WTC11 (cell line): Measurements from ENCODE around the gene TRIM26. TPM values are rescaled to one million over a fixed set of nuclear protein-coding genes. Genes with fewer than 3 reads are reported as not detected.

ENCODE experiments used
- ATAC-seq: fragments of 200-7000 bp; cut with Tn5 transposase; 2 replicates; pipeline ENCODE4 v1.10.0; 2021; ENCODE audit warnings: mild to moderate bottlenecking, moderate library complexity
- CTCF ChIA-PET: fragments of 300-600 bp; sonication (Branson Sonifier 250); formaldehyde crosslinking; loops from one replicate; lab custom pipeline; 2021; ENCODE audit warnings: antibody characterized with exemption; lab: Charles Lee
- POLR2A ChIA-PET: fragments of 350-600 bp; sonication (Branson Sonifier 250); formaldehyde crosslinking; loops from one replicate; lab custom pipeline; 2021; ENCODE audit warnings: antibody characterized with exemption; lab: Charles Lee
- DNase-seq: peaks from one replicate; pipeline ENCODE4 v3.0.0; 2021; ENCODE audit warnings: low spot score
- H3K27ac Mint-ChIP-seq: 2 replicates; pipeline ENCODE4 v1.8.0; 2021; ENCODE audit warnings: mixed read lengths
- H3K27me3 Mint-ChIP-seq: 2 replicates; pipeline ENCODE4 v1.8.0; 2021; ENCODE audit warnings: low read depth, mild to moderate bottlenecking, moderate library complexity, mixed read lengths
- H3K36me3 Mint-ChIP-seq: 2 replicates; pipeline ENCODE4 v1.8.0; 2021; ENCODE audit warnings: mixed read lengths
- H3K4me1 Mint-ChIP-seq: 2 replicates; pipeline ENCODE4 v1.8.0; 2022; ENCODE audit warnings: mixed read lengths
- H3K4me3 Mint-ChIP-seq: 2 replicates; pipeline ENCODE4 v1.8.0; 2021; ENCODE audit warnings: mild to moderate bottlenecking, moderate library complexity, mixed read lengths
- H3K9me3 Mint-ChIP-seq: 2 replicates; pipeline ENCODE4 v1.8.0; 2021; ENCODE audit warnings: mixed read lengths
- ARID4B ChIP-seq: sonication (generic); formaldehyde crosslinking; IDR thresholded peaks from 2 replicates; pipeline ENCODE4 v1.8.0; 2023; ENCODE audit warnings: missing genetic modification reagents, mild to moderate bottlenecking, borderline replicate concordance
- ATF1 ChIP-seq: sonication (generic); formaldehyde crosslinking; IDR thresholded peaks from 2 replicates; pipeline ENCODE4 v1.8.1; 2023; ENCODE audit warnings: mild to moderate bottlenecking, moderate library complexity, missing genetic modification reagents
- CREB1 ChIP-seq: sonication (generic); formaldehyde crosslinking; IDR thresholded peaks from 2 replicates; pipeline ENCODE4 v1.8.0; 2023; ENCODE audit warnings: mild to moderate bottlenecking, missing genetic modification reagents
- CREM ChIP-seq: sonication (generic); formaldehyde crosslinking; IDR thresholded peaks from 2 replicates; pipeline ENCODE4 v1.8.1; 2022; ENCODE audit warnings: mild to moderate bottlenecking, missing genetic modification reagents, moderate library complexity
- E2F5 ChIP-seq: sonication (generic); formaldehyde crosslinking; IDR thresholded peaks from 2 replicates; pipeline ENCODE4 v1.8.1; 2022; ENCODE audit warnings: mild to moderate bottlenecking, moderate library complexity, missing genetic modification reagents
- ERG ChIP-seq: fragments of 250-450 bp; sonication (Bioruptor Pico); IDR thresholded peaks from 2 replicates; pipeline ENCODE4 v1.8.0; 2021; ENCODE audit warnings: mild to moderate bottlenecking
- ESRRA ChIP-seq: sonication (generic); formaldehyde crosslinking; IDR thresholded peaks from 2 replicates; pipeline ENCODE4 v1.8.1; 2022; ENCODE audit warnings: mild to moderate bottlenecking, missing genetic modification reagents, borderline replicate concordance
- FOXK1 ChIP-seq: sonication (generic); formaldehyde crosslinking; IDR thresholded peaks from 2 replicates; pipeline ENCODE4 v1.8.0; 2022; ENCODE audit warnings: mild to moderate bottlenecking, moderate library complexity, missing genetic modification reagents
- NFE2L1 ChIP-seq: sonication (generic); formaldehyde crosslinking; IDR thresholded peaks from 2 replicates; pipeline ENCODE4 v1.8.1; 2023; ENCODE audit warnings: missing genetic modification reagents
- NR2C2 ChIP-seq: sonication (generic); formaldehyde crosslinking; IDR thresholded peaks from 2 replicates; pipeline ENCODE4 v1.8.0; 2022; ENCODE audit warnings: mild to moderate bottlenecking, missing genetic modification reagents
- STAT6 ChIP-seq: sonication (generic); formaldehyde crosslinking; conservative IDR thresholded peaks from 2 replicates; pipeline ENCODE4 v1.8.1; 2023; ENCODE audit warnings: mild to moderate bottlenecking, low read depth, missing genetic modification reagents, moderate library complexity
- TCF7 ChIP-seq: sonication (generic); formaldehyde crosslinking; IDR thresholded peaks from 2 replicates; pipeline ENCODE4 v1.8.0; 2022; ENCODE audit warnings: mild to moderate bottlenecking, low read depth, missing genetic modification reagents, moderate library complexity
- ZBTB21 ChIP-seq: sonication (generic); formaldehyde crosslinking; IDR thresholded peaks from 2 replicates; pipeline ENCODE4 v1.8.1; 2023; ENCODE audit warnings: mild to moderate bottlenecking, missing genetic modification reagents, borderline replicate concordance
- ZNF396 ChIP-seq: fragments of 250-450 bp; sonication (Bioruptor Pico); IDR thresholded peaks from 2 replicates; pipeline ENCODE4 v1.8.0; 2021; ENCODE audit warnings: mild to moderate bottlenecking, moderate library complexity, borderline replicate concordance
- ZNF512 ChIP-seq: sonication (generic); formaldehyde crosslinking; IDR thresholded peaks from 2 replicates; pipeline ENCODE4 v1.8.1; 2022; ENCODE audit warnings: missing genetic modification reagents, borderline replicate concordance
- ZSCAN18 ChIP-seq: fragments of 250-450 bp; sonication (Bioruptor Pico); IDR thresholded peaks from 2 replicates; pipeline ENCODE4 v2.1.2; 2022; ENCODE audit warnings: mild to moderate bottlenecking, moderate library complexity
- total RNA-seq: library from RNA; stranded (reverse); gene quantifications from 3 replicates; pipeline ENCODE4 v1.2.3, GENCODE V29; 2021

TRIM26 gene
- total RNA-seq, 1 experiment from 2014 or later = 27.7 TPM

- no peak for TF ChIP-seq TCF7 (CRISPR knock-in tag)
Observed at GRCh38 chr6:30184417-30185031, 28.7 kb downstream of the TRIM26 start (continued).

GRCh38 chr6:30180145-30180544 is 33.1 kb downstream of the TRIM26 start:
- no peak for ATAC-seq
- Mint-ChIP-seq H3K4me3 (no peak overlapping the region), H3K4me1 (peaks cover under 1% of the 10 kb centered on the region; the same call in 1 of the 2 replicates), H3K27ac (no peak overlapping the region), H3K9me3 (peaks cover 16% of the 10 kb centered on the region), H3K36me3 (peaks cover 4% of the 10 kb centered on the region), H3K27me3 (peaks cover 30% of the 10 kb centered on the region)
- TF ChIP-seq ESRRA (CRISPR knock-in tag) (no peak), NFE2L1 (CRISPR knock-in tag) (no peak), CREB1 (no peak), ATF1 (CRISPR knock-in tag) (no peak), E2F5 (CRISPR knock-in tag) (no peak), ZNF512 (CRISPR knock-in tag) (no peak), ZBTB21 (CRISPR knock-in tag) (no peak)
- ChIA-PET POLR2A (interaction anchor here (0.6 kb wide), 1 partner anchor 26 kb away, joined by 8 read pairs; no protein-coding TSS in a partner anchor), CTCF (no interaction called here)
- DNase-seq = no peak

GRCh38 chr6:30178837-30179236 is 34.4 kb downstream of the TRIM26 start:
- TF ChIP-seq STAT6 (no peak), ZBTB21 (CRISPR knock-in tag) (no peak), FOXK1 (CRISPR knock-in tag) (no peak), NR2C2 (no peak), ZSCAN18 (no peak)
- Mint-ChIP-seq H3K4me1 (peaks cover 7% of the 10 kb centered on the region), H3K9me3 (peaks cover 16% of the 10 kb centered on the region), H3K27me3 (peaks cover 43% of the 10 kb centered on the region), H3K27ac (no peak overlapping the region), H3K4me3 (no peak overlapping the region), H3K36me3 (no peaks in the 10 kb centered on the region; the same call in 1 of the 2 replicates)
- CTCF ChIA-PET = interaction anchor here (0.7 kb wide), 1 partner anchor 61 kb away, joined by 4 read pairs; no protein-coding TSS in a partner anchor
- POLR2A ChIA-PET = no interaction called here
- ATAC-seq (no peak), DNase-seq (no peak)

GRCh38 chr6:30175765-30176164 is 37.4 kb downstream of the TRIM26 start:
- ATAC-seq = no peak
- H3K27me3 Mint-ChIP-seq = peaks cover 74% of the 10 kb centered on the region
- peaks cover 11% of the 10 kb centered on the region for H3K4me1 Mint-ChIP-seq
- CTCF ChIA-PET = interaction anchor here (0.9 to 1.6 kb wide), 3 partner anchors 71 to 74 kb away, joined by 3 to 5 read pairs (median 4); no protein-coding TSS in a partner anchor
- POLR2A ChIA-PET = no interaction called here
- no peak for DNase-seq
- H3K27ac Mint-ChIP-seq = no peak overlapping the region
- H3K9me3 Mint-ChIP-seq = peaks cover 13% of the 10 kb centered on the region
- no peaks in the 10 kb centered on the region; the same call in 1 of the 2 replicates for H3K36me3 Mint-ChIP-seq
- no peak overlapping the region for H3K4me3 Mint-ChIP-seq
- TF ChIP-seq ARID4B (CRISPR knock-in tag) (no peak), CREM (CRISPR knock-in tag) (no peak), ERG (CRISPR knock-in tag) (no peak), ZNF396 (CRISPR knock-in tag) (no peak)
